ENCODE data around the gene ZSWIM8. TPM values are rescaled to one million over a fixed set of nuclear protein-coding genes. Genes with fewer than 3 reads are reported as not detected.

The ZSWIM8 gene
- polyA plus RNA-seq, 1 donor (not counting 4 experiments of a cell fraction or from before 2014, with no cell fraction given), result 34.2 TPM

DNA sequence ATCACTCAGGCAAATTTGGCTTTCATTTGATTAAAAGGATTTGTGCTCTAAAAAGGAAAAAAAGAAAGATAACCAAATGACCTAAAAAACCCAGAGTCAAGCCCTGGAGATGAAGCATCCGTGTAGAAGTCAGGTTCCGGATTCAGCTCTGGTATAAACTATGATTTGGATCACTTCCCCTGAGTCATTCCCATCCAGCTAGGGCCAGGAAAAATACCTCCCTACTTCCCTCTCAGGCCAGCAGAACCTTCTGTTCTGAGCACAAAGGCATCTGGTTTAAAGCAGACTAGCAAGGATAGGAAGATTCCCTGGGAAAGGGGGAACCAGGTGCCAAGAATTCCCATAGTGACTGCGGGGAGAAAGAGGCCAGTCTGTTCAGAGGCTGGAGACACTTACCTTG, 51.7 kb downstream of the ZSWIM8 start:
- dilution Hi-C loops (cut with MboI; ENCODE audit: extremely low pct_ligation_motif_present, low sequenced_read_pairs), result no loop called here
- no peak overlapping the region for H2AFZ ChIP-seq (ENCODE audit: control insufficient read depth, low read length)
- no peaks in the 10 kb centered on the region for H3K79me2 ChIP-seq (ENCODE audit: control insufficient read depth, insufficient read depth, low read length)
- H3K9me1 ChIP-seq (ENCODE audit: control insufficient read depth, extremely low read depth, insufficient read depth, low read length), result no peaks in the 10 kb centered on the region
- no peak for FAIRE-seq
- peaks cover 3% of the 10 kb centered on the region for H4K20me1 ChIP-seq (ENCODE audit: control insufficient read depth, extremely low read depth, insufficient read depth, low read length)
- no peak overlapping the region for H3K4me3 ChIP-seq (ENCODE audit: control insufficient read depth in 2 of 3, extremely low read depth in 1 of 3, insufficient read depth in 2 of 3, low read depth in 1 of 3, low read length in 3 of 3)
- no peak for TF ChIP-seq EZH2 (IDR thresholded peaks at IDR 0.05; ENCODE audit: low read length)
- TF ChIP-seq, protein P1, sequence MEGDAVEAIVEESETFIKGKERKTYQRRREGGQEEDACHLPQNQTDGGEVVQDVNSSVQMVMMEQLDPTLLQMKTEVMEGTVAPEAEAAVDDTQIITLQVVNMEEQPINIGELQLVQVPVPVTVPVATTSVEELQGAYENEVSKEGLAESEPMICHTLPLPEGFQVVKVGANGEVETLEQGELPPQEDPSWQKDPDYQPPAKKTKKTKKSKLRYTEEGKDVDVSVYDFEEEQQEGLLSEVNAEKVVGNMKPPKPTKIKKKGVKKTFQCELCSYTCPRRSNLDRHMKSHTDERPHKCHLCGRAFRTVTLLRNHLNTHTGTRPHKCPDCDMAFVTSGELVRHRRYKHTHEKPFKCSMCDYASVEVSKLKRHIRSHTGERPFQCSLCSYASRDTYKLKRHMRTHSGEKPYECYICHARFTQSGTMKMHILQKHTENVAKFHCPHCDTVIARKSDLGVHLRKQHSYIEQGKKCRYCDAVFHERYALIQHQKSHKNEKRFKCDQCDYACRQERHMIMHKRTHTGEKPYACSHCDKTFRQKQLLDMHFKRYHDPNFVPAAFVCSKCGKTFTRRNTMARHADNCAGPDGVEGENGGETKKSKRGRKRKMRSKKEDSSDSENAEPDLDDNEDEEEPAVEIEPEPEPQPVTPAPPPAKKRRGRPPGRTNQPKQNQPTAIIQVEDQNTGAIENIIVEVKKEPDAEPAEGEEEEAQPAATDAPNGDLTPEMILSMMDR (optimal IDR thresholded peaks at IDR 0.05 in 1 of 3, IDR thresholded peaks at IDR 0.05 in 1 of 3, conservative IDR thresholded peaks at IDR 0.05 in 1 of 3; ENCODE audit: extremely low read depth in 1 of 3, insufficient read depth in 2 of 3, low read length in 3 of 3), result no peak
- H3K36me3 ChIP-seq (ENCODE audit: control insufficient read depth in 2 of 2, extremely low read depth in 1 of 2, insufficient read depth in 2 of 2, low read length in 2 of 2), result peaks cover 16 to 29% of the 10 kb centered on the region in 2 experiments
- DNase-seq (ENCODE audit: low read depth, low spot score), result no peak
- H3K4me1 ChIP-seq (ENCODE audit: control insufficient read depth, extremely low read depth, insufficient read depth, low read length), result peaks cover 8% of the 10 kb centered on the region
- H3K9me3 ChIP-seq (ENCODE audit: control insufficient read depth, low read depth, low read length), result no peaks in the 10 kb centered on the region
- no peak overlapping the region for H3K9ac ChIP-seq (ENCODE audit: control insufficient read depth, extremely low read depth, insufficient read depth, low read length)
- no peaks in the 10 kb centered on the region for H3K27me3 ChIP-seq (ENCODE audit: control insufficient read depth, extremely low read depth, insufficient read depth, low read length)
- H3K27ac ChIP-seq (ENCODE audit: control insufficient read depth, insufficient read depth, low read length), result no peak overlapping the region
- no peak overlapping the region for H3K4me2 ChIP-seq (ENCODE audit: control insufficient read depth, extremely low read depth, insufficient read depth, low read depth, low read length)

DNA sequence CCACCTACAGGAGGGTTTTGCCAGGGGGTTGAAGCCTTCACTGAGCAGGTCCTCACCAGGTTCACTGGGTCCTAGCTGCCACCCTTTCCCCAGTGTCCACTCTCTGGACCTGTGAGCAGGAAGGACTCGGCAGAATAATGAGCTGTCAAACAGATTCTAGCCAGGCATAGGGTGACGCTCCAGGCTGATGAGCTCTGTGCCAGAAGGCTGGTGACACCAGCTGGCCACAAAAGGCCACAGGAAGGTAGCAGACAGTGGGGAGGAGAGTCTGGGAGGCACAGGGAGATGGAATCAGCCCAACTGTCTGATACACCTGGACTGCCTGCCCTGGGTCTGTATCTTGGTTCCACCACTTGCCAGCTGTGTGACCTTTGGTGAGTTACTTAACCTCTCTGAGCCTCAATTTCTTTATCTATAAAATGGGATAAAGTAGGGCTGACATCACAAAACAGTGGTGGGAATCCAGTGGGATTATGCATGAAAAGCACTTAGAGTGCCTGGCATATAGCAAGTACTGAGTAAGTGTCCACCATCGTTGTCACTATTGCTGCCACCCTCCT, 52.7 kb downstream of the ZSWIM8 start:
- Histone ChIP-seq H3K4me3 (ENCODE audit: control insufficient read depth in 2 of 3, extremely low read depth in 1 of 3, insufficient read depth in 2 of 3, low read depth in 1 of 3, low read length in 3 of 3) (no peak overlapping the region), H3K4me1 (ENCODE audit: control insufficient read depth, extremely low read depth, insufficient read depth, low read length) (peaks cover 8% of the 10 kb centered on the region), H4K20me1 (ENCODE audit: control insufficient read depth, extremely low read depth, insufficient read depth, low read length) (peaks cover 3% of the 10 kb centered on the region), H3K9ac (ENCODE audit: control insufficient read depth, extremely low read depth, insufficient read depth, low read length) (no peak overlapping the region), H3K27me3 (ENCODE audit: control insufficient read depth, extremely low read depth, insufficient read depth, low read length) (no peaks in the 10 kb centered on the region), H3K36me3 (ENCODE audit: control insufficient read depth in 2 of 2, extremely low read depth in 1 of 2, insufficient read depth in 2 of 2, low read length in 2 of 2) (peaks cover 19 to 30% of the 10 kb centered on the region in 2 experiments), H3K27ac (ENCODE audit: control insufficient read depth, insufficient read depth, low read length) (no peak overlapping the region), H2AFZ (ENCODE audit: control insufficient read depth, low read length) (no peak overlapping the region), H3K4me2 (ENCODE audit: control insufficient read depth, extremely low read depth, insufficient read depth, low read depth, low read length) (no peak overlapping the region), H3K9me3 (ENCODE audit: control insufficient read depth, low read depth, low read length) (no peaks in the 10 kb centered on the region), H3K79me2 (ENCODE audit: control insufficient read depth, insufficient read depth, low read length) (no peaks in the 10 kb centered on the region), H3K9me1 (ENCODE audit: control insufficient read depth, extremely low read depth, insufficient read depth, low read length) (no peaks in the 10 kb centered on the region)
- FAIRE-seq (no peak), DNase-seq (ENCODE audit: low read depth, low spot score) (no peak)
- dilution Hi-C loops (cut with MboI; ENCODE audit: extremely low pct_ligation_motif_present, low sequenced_read_pairs), result no loop called here
- TF ChIP-seq EZH2 (IDR thresholded peaks at IDR 0.05; ENCODE audit: low read length), result no peak
- TF ChIP-seq, protein P1 (optimal IDR thresholded peaks at IDR 0.05 in 1 of 3, IDR thresholded peaks at IDR 0.05 in 1 of 3, conservative IDR thresholded peaks at IDR 0.05 in 1 of 3; ENCODE audit: extremely low read depth in 1 of 3, insufficient read depth in 2 of 3, low read length in 3 of 3), result no peak
